Hematopoietic multipotent progenitor cell treated with erythropoietin and hydrocortisone succinate and interleukin-3 and kit ligand, for 8 days (in vitro differentiated cells): Measurements from ENCODE around the gene KNDC1.
"Not testable (repeated sequence)": the region's sequence is repeated elsewhere in the genome, so short reads cannot be mapped to it uniquely, and the experiment has no call there.

ENCODE experiments used
- DNase-seq: peaks from one replicate; pipeline ENCODE4 v3.0.0-alpha.2; 2015

The KNDC1 gene

GRCh38 chr10:133159950-133160825 is at the start of gene KNDC1:
KNDC1 (plus strand) TSS chr10:133160219; CDS start chr10:133160468, 249 bp downstream.
- no peak for DNase-seq

GRCh38 chr10:133110609-133111275 is 49.3 kb upstream of the KNDC1 start:
- no peak for DNase-seq

- not testable (repeated sequence) for DNase-seq
Observed at GRCh38 chr10:133111640-133112039, 48.4 kb upstream of the KNDC1 start.

- no peak for DNase-seq
Observed at GRCh38 chr10:133113146-133113830, 46.7 kb upstream of the KNDC1 start.

GRCh38 chr10:133113847-133114246 is 46.2 kb upstream of the KNDC1 start:
- DNase-seq: no peak

GRCh38 chr10:133114251-133114650 is 45.8 kb upstream of the KNDC1 start:
- no peak for DNase-seq

- DNase-seq: no peak
Observed at GRCh38 chr10:133114726-133115452, 45.1 kb upstream of the KNDC1 start.

GRCh38 chr10:133115453-133115842 is 44.6 kb upstream of the KNDC1 start:
- DNase-seq: no peak

- DNase-seq: no peak
Observed at GRCh38 chr10:133115976-133116375, 44.0 kb upstream of the KNDC1 start.

GRCh38 chr10:133116455-133116854 is 43.6 kb upstream of the KNDC1 start:
- no peak for DNase-seq

- no peak for DNase-seq
Observed at GRCh38 chr10:133117036-133117687, 42.9 kb upstream of the KNDC1 start.

- no peak for DNase-seq
Observed at GRCh38 chr10:133117688-133118071, 42.3 kb upstream of the KNDC1 start.

GRCh38 chr10:133121479-133121878 is 38.5 kb upstream of the KNDC1 start:
- no peak for DNase-seq

- no peak for DNase-seq
Observed at GRCh38 chr10:133122171-133122935, 37.7 kb upstream of the KNDC1 start.

GRCh38 chr10:133123050-133123745 is 36.8 kb upstream of the KNDC1 start:
- no peak for DNase-seq

GRCh38 chr10:133123746-133124356 is 36.2 kb upstream of the KNDC1 start:
- no peak for DNase-seq

GRCh38 chr10:133124357-133125211 is 35.4 kb upstream of the KNDC1 start:
- DNase-seq: no peak

- no peak for DNase-seq
Observed at GRCh38 chr10:133125901-133126300, 34.1 kb upstream of the KNDC1 start.
